NCI-H2227 treated with DMSO at 0.1 percent for 48 hours (cell line): ENCODE results near the gene CHGA.

Experiments
- DNase-seq: peaks from one replicate; lab custom pipeline; 2025; lab: John Stamatoyannopoulos, UW

Gene CHGA

GRCh38 chr14:92962031-92962830 lies 39.3 kb downstream of the CHGA start:
- DNase-seq, result no peak

GRCh38 chr14:92962831-92963095 lies 39.8 kb downstream of the CHGA start:
- DNase-seq, result no peak

DNA sequence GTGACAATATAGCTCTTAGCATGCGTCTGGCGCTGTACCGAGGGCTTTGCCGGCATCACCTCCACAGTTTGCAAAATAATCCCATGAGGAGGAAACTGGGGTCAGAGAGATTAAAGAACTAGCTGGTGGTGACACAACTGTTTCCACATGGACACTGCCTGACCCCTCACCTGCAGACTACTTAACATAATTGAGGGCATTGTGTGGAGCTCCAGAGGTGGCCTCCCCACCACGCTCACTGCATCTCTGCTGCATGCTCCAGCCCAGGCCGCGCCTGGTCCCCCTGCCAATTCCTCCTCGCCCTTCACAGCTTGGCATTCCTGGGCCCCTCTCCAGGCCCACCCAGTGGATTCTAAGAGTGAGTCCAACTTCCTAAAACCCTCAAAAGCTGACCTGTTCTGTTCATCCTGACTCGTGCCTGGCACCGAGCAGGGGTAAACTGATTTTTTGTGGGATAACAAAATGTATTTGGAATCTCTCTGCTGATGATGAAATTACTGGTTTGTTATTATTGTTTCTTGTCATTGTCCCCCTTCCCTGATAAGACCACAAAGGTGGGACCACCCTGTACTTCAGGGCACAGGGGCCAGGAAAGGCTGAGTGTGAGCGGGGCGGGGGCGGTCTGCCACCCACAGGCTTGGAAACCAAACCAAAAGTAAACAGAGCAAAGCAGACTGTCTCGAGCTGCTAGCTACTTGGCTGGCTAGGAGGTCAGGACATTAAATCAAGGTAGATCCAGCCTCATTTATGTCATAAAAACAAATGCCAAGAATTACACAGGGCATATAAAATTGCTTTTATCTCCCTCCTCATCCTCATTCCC lies 40.6 kb downstream of the CHGA start:
- DNase-seq, result no peak

DNA sequence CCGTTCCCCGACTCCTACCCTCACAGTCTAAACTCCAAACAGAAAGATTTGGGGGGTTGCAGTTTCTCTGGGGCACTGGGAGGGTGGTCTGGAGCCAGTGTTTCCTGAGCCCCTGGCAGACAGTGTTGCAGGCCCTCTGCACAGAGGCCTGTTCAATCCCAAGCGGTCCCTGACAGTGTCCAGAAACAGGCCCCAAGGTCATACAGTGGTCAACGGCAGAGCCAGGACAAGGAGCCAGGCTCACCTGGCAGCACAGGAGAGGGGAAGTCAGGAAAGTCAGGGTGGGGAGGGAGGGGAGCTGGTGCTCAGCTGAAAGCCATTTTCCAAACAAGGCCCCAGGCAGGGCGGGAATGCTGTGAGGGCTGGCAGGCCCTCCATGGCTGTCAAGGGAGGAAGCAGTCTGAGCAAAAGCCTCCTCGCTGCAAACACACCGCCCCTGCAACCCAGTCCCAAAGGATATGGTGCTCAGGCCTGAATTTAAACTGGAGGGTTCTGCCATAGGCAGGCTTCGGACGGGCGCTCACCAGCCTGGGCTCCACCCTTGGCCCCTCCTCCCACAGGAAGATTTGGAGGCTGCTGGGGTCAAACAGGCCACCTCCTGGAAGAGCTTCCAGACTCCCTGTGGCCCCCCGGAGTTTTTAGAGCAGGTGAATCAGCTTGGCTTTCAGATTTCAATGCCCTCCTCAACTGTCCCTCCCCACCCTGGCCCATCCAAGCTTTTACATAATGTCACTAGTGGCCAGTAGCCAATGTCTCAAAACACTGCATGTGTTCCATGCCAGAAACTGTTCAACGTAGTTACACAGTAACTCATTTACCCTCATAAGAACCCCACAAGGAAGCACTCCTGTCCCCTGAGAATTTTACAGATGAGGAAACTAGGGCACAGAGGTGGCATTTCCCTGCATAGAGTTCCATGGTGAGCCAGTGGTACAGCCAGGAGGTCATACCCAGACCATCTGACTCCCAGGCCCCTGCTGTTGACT lies 41.5 kb downstream of the CHGA start:
- no peak for DNase-seq

GRCh38 chr14:92965281-92965680 lies 42.3 kb downstream of the CHGA start:
- no peak for DNase-seq

- no peak for DNase-seq
Observed at GRCh38 chr14:92967346-92967926, 44.5 kb downstream of the CHGA start.

GRCh38 chr14:92968291-92969020 lies 45.5 kb downstream of the CHGA start:
- no peak for DNase-seq

DNA sequence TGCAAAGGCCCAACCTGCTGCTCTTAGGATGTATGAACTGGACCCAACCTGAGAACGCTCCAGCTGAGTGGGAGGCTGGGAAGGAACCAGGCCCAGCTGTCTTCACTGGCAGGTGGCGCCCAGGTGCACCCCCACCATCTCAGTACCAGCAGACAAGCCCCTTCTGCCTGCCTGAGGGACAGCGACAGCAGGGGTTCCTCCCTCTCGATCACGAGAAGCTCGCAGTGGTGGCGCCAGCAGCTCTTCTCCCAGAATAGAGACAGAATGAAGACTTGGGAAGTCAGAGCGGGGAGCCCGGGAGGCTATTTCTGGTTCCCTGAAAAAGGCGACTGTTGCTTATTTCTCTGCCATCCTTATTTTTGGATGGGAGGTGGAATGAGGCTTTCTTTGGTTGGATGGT lies 46.5 kb downstream of the CHGA start:
- DNase-seq, result no peak

- no peak for DNase-seq
Observed at GRCh38 chr14:92969871-92970270, 46.9 kb downstream of the CHGA start.

GRCh38 chr14:92970271-92970670 lies 47.3 kb downstream of the CHGA start:
- DNase-seq, result no peak

DNA sequence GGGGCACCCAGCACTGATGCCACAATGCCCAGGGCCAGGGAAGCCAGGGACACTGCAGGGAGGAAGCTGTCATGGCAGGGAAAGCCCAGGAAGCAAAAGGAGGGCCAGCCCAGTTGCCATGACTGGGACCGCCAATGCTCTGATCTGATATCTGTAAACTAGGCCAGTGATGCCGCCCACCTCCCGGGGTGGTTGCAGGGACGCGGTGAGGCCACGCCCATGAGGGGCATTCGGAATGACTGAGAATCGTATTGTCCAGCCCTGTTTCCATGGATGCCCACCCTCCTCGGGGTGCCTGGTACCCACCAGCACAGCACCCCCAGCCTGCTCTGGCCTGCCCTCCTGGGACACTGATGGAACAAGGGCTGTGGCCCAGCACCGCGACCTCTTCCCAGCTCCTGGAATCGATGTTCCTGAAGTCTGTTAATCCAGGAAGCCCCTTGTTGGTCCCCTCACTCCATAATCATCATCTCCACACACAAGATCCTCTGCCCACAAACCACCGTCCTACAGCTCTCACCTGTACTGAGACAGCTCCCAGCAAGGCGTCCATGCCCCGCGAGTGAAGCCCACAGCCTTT lies 48.7 kb downstream of the CHGA start:
- DNase-seq, result no peak

DNA sequence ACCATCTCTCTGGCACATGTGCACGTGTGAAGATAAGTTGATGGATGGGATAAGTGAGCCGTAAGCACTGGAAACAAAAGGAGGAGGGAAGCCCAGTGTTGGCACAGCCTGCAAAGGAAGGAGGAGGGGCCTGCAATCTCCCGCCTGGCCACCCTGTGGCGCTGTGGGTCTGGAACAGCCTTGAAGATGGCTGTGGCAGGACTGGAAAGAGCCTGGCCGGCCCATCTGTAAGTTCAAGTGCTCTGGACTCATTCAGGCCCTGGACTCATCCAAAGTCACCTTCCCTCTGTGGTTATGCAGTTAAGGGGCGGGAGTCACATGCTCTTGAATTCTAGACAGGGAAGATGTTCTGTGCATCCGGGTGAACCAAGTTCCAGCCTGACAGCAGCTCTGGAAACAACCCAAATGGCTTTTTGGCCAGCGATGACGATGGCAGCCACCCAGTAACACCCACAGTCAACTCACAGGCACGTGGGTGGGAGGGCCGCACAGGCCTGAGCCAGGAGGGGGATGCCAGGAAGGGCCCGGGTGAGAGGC lies 50.4 kb downstream of the CHGA start:
- no peak for DNase-seq

GRCh38 chr14:92973798-92974372 lies 50.9 kb downstream of the CHGA start:
- DNase-seq, result no peak

- no peak for DNase-seq
Observed at GRCh38 chr14:92974541-92975345, 51.8 kb downstream of the CHGA start.

DNA sequence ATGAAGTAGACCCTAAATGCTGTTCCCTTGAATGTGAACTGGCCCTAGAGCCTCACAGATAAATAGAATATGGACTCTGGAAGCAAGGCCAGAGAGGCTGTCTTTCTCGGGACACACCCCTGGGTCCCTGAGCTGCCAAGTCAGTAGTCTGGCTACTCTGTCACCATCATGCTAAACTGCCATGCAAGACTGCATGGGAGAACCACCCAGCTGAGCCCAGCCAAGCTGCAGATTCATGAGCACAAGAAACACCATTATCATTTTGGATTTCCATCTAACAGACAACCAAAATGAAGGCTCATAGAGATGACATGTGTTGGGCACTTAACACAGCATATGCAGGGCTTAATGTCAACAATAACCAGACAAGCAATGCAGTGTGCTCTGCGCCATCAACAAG lies 53.3 kb downstream of the CHGA start:
- DNase-seq, result no peak

GRCh38 chr14:92978229-92979021 lies 55.5 kb downstream of the CHGA start:
- DNase-seq, result no peak

DNA sequence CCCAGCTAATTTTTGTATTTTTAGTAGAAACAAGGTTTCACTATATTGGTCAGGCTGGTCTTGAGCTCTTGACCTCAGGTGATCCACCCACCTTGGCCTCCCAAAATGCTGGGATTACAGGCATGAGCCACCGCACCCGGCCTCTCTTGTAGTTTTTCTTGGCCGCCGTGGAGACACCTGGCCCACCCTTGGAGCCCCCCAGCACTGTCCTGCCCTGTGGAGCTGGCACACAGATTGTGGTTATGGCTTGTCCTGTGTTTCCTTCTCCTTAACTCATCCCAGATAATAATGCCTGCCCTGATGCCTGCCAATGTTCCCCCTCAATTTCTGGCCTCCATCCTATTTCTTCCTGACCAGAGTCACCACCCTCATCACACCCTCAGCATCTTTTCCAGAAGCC lies 57.9 kb downstream of the CHGA start:
- no peak for DNase-seq

DNA sequence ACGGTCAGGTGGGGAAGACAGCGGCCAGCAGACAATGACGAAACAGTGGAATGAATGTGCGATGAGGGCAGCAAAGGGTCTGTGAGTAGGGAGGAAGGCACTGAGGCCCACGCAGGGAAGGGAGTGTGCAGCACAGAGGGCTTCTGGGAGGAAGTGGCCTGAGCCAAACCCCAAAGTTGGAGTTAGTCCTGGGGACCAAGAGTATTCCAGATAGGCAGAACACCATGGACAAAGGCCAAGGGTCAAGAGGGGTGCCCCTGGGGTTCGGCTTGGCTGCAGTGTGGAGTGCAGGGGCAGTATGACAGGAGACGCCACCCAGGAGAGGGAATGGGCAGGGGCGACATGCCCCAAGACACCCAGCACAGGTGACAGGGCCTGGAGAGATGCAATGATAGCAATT lies 58.8 kb downstream of the CHGA start:
- DNase-seq, result no peak

DNA sequence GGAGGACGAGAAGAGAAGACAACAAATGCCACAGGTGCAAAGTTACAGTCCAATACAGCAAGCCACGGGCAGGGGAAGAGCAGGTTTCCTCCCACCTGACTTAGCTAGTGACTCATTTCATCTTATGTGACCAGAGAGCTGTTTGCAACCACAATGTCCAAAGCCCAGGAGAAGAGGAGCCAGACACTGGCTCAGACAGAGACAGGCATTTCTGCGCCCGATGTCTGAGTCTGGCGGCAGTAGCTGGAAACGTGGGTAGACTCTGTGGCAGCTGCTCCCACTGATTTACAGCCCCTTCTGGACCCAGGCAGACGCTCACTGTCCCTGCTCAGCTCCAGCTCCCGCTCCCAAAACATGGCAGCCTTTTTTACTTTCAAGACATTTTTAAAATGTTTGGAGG lies 60.0 kb downstream of the CHGA start:
- DNase-seq, result no peak
